K562 (cell line): Measurements from ENCODE around the gene TTC38. TPM values are rescaled to one million over a fixed set of nuclear protein-coding genes. Genes with fewer than 3 reads are reported as not detected.
A peak's percentile ranks its signal among the peaks of the same experiment; 100 is the strongest.

ENCODE experiments used
- ARID1B ChIP-seq: fragments of 450-650 bp; IDR thresholded peaks from 2 replicates; pipeline ENCODE4 v1.6.1; 2016; ENCODE audit warnings: antibody characterized with exemption, mild to moderate bottlenecking, inconsistent platforms
- CCNT2 ChIP-seq: IDR thresholded peaks from 2 replicates; pipeline ENCODE4 v1.6.1; 2011; ENCODE audit warnings: borderline replicate concordance, low read depth, mild to moderate bottlenecking, moderate library complexity, mixed read lengths, low read length; ENCODE audit not compliant: insufficient read length; ENCODE audit errors: extremely low read depth
- E2F8 ChIP-seq: fragments of 450-650 bp; IDR thresholded peaks from 2 replicates; pipeline ENCODE4 v1.7.1; 2018; ENCODE audit warnings: mild to moderate bottlenecking, low read depth; ENCODE audit not compliant: partially characterized antibody
- MGA ChIP-seq: fragments of 450-650 bp; IDR thresholded peaks from 2 replicates; pipeline ENCODE4 v1.6.1; 2016; ENCODE audit warnings: mild to moderate bottlenecking, moderate library complexity
- NCOA2 ChIP-seq, 2 experiments: fragments of 450-650 bp; IDR thresholded peaks; 2 replicates each; pipeline ENCODE4 v1.6.1; 2018; ENCODE audit warnings: mild to moderate bottlenecking in 2 of 2, moderate library complexity in 1 of 2; ENCODE audit not compliant: partially characterized antibody in 2 of 2
- NR2F6 ChIP-seq: fragments of 450-650 bp; formaldehyde crosslinking; IDR thresholded peaks from 2 replicates; pipeline ENCODE4 v1.4.0; 2020; ENCODE audit warnings: mild to moderate bottlenecking
- SAFB ChIP-seq: fragments of 200-400 bp; formaldehyde crosslinking; IDR thresholded peaks from 2 replicates; pipeline ENCODE4 v1.6.1; 2017; ENCODE audit warnings: low read depth, low read length, borderline replicate concordance
- SIRT6 ChIP-seq: IDR thresholded peaks from one replicate; pipeline ENCODE4 v1.6.1; 2012; ENCODE audit warnings: low read depth, mild to moderate bottlenecking, control low read depth, inconsistent platforms, low read length, moderate library complexity
- SMAD4 ChIP-seq: fragments of 250-450 bp; sonication (Bioruptor Pico); conservative IDR thresholded peaks from 2 replicates; pipeline ENCODE4 v1.8.0; 2021; ENCODE audit warnings: inconsistent platforms, mild to moderate bottlenecking, moderate library complexity
- ZBTB9 ChIP-seq: fragments of 450-650 bp; formaldehyde crosslinking; IDR thresholded peaks from 2 replicates; pipeline ENCODE4 v1.4.0; 2020; ENCODE audit warnings: mild to moderate bottlenecking, moderate library complexity
- polyA plus RNA-seq, 8 experiments: library from polyadenylated mRNA; depleted of rRNA in 4 of 8; stranded (reverse) in 5 of 8; unstranded in 3 of 8; fragments of >200 nt; fragmentation: Nextera tagmentation in 2 of 8; fragmentation: Illumina TruSeq in 1 of 8; extraction: Ambion mirVana in 2 of 8; extraction: Trizol in 1 of 8; gene quantifications; 2 replicates each; pipeline versions ENCODE4 v1.2.1 to v1.2.3, GENCODE V29; 2011 to 2014; ENCODE audit warnings: inconsistent platforms in 1 of 8, missing spikeins in 1 of 8
- total RNA-seq, 7 experiments: library from RNA; depleted of rRNA in 6 of 7; stranded (reverse); fragments of >200 nt in 6 of 7; fragmentation: Illumina TruSeq in 2 of 7; extraction: Trizol in 2 of 7; gene quantifications; 2 replicates each; pipeline versions ENCODE4 v1.2.1 to v1.2.3, GENCODE V29; 2011 to 2021; ENCODE audit warnings: low replicate concordance in 1 of 7

The TTC38 gene
- total and polyA plus RNA-seq, 9 of the 15 experiments (the other 6 are each of a cell fraction or from before 2014, with no cell fraction given): 0.84 to 28.4 (median 18.1) TPM

GRCh38 chr22:46296257-46297150, 28.7 kb downstream of the TTC38 start, which contains the start of gene GTSE1 (continued):
- TF ChIP-seq ZBTB9 (no peak), SMAD4 (CRISPR knock-in tag) (no peak; the same call in 1 of the 2 replicates), NCOA2 (IDR thresholded peaks at IDR 0.05; ENCODE audit: partially characterized antibody in 2 of 2) (no peak), MGA (peak; percentile 77), SIRT6 (no peak), ARID1B (no peak; the same call in 1 of the 2 replicates), E2F8 (no peak), CCNT2 (no peak), NR2F6 (CRISPR knock-in tag) (no peak), SAFB (no peak)
